HepG2 (cell line): ENCODE measurements around the gene EIF6. TPM values are rescaled to one million over a fixed set of nuclear protein-coding genes. Genes with fewer than 3 reads are reported as not detected.
A peak's percentile ranks its signal among the peaks of the same experiment; 100 is the strongest.

Experiments
- ATAC-seq: fragments of 200-7000 bp; cut with Tn5 transposase; 3 replicates; pipeline ENCODE4 v1.9.1; 2020; ENCODE audit warnings: mild to moderate bottlenecking, moderate library complexity
- BruUV-seq: library from RNA; stranded (reverse); fragments of 400-500 nt; replicated peaks from 2 replicates; lab custom pipeline; 2021; lab: Mats Ljungman, UMichigan
- CTCF ChIA-PET: fragments of 300-600 bp; formaldehyde crosslinking; extraction: SDS; loops from one replicate; lab custom pipeline; 2021; ENCODE audit warnings: low total read pairs, inconsistent platforms, low intra/inter-chr PET ratio; lab: Yijun Ruan, JAX
- POLR2A ChIA-PET: fragments of 350-600 bp; sonication (Branson Sonifier 250); formaldehyde crosslinking; loops from one replicate; lab custom pipeline; 2020; ENCODE audit warnings: antibody characterized with exemption, inconsistent platforms; lab: Yijun Ruan, JAX
- DNase-seq: peaks from one replicate; pipeline ENCODE4 v3.0.0-alpha.2; 2015; ENCODE audit warnings: low spot score
- FAIRE-seq: peaks from 3 replicates; lab custom pipeline; 2011; peaks lifted over from hg19 to GRCh38; lab: Jason Lieb, UNC
- H2AFZ ChIP-seq: one replicate; pipeline ENCODE4 v1.6.1; 2011; ENCODE audit warnings: low read length, inconsistent platforms
- H3K27ac ChIP-seq: fragments of 300-600 bp; 3 replicates; pipeline ENCODE4 v1.8.0; 2011; ENCODE audit warnings: mixed run types, mild to moderate bottlenecking, mixed read lengths, low read length, inconsistent platforms; ENCODE audit not compliant: insufficient read depth; ENCODE audit errors: extremely low read length
- H3K27me3 ChIP-seq, 2 experiments: fragments of 200-600 bp in 1 of 2; 2 replicates in 1 of 2; 3 replicates in 1 of 2; pipeline versions ENCODE4 v1.6.0 to v1.8.0; 2011; ENCODE audit warnings: low read length in 2 of 2, mild to moderate bottlenecking in 2 of 2, moderate library complexity in 2 of 2, inconsistent platforms in 1 of 2; ENCODE audit not compliant: insufficient read depth in 2 of 2, control insufficient read depth in 1 of 2
- H3K36me3 ChIP-seq, 2 experiments: fragments of 200-600 bp in 1 of 2; replicated peaks in 1 of 2; 2 replicates in 1 of 2; 3 replicates in 1 of 2; pipeline versions ENCODE4 v1.5.1 to v1.8.0; 2011; ENCODE audit warnings: low read length in 2 of 2, inconsistent platforms in 1 of 2; ENCODE audit not compliant: insufficient read depth in 2 of 2, control insufficient read depth in 1 of 2
- H3K4me1 ChIP-seq: 2 replicates; pipeline ENCODE4 v1.5.1; 2012; ENCODE audit warnings: low read length, inconsistent platforms; ENCODE audit not compliant: insufficient read depth
- H3K4me2 ChIP-seq: 2 replicates; pipeline ENCODE4 v1.6.0; 2011; ENCODE audit warnings: low read depth, low read length, inconsistent platforms
- H3K4me3 ChIP-seq, 3 experiments: fragments of 200-600 bp in 1 of 3; sonication (generic), shearing (Covaris generic) in 1 of 3; replicated peaks in 1 of 3; 2 replicates each; pipeline ENCODE4 v1.5.1; 2011 to 2016; ENCODE audit warnings: low read length in 3 of 3, inconsistent platforms in 2 of 3, low read depth in 2 of 3, mild to moderate bottlenecking in 2 of 3, control low read depth in 1 of 3, mixed read lengths in 1 of 3; ENCODE audit not compliant: insufficient read depth in 1 of 3
- H3K79me2 ChIP-seq: one replicate; pipeline ENCODE4 v1.6.1; 2011; ENCODE audit warnings: low read length, inconsistent platforms; ENCODE audit not compliant: insufficient read depth
- H3K9ac ChIP-seq: 2 replicates; pipeline ENCODE4 v1.6.0; 2011; ENCODE audit warnings: mild to moderate bottlenecking, low read depth, low read length, inconsistent platforms; ENCODE audit not compliant: insufficient read depth
- H3K9me3 ChIP-seq: 2 replicates; pipeline ENCODE4 v1.5.1; 2012; ENCODE audit warnings: mild to moderate bottlenecking, low read length
- H4K20me1 ChIP-seq: 2 replicates; pipeline ENCODE4 v1.6.0; 2011; ENCODE audit warnings: inconsistent platforms, mild to moderate bottlenecking, low read length, moderate library complexity; ENCODE audit not compliant: insufficient read depth
- DDIT3 ChIP-seq: sonication (generic); formaldehyde crosslinking; IDR thresholded peaks from 2 replicates; pipeline ENCODE4 v1.4.0; 2020; ENCODE audit warnings: mild to moderate bottlenecking, missing genetic modification reagents
- ISL2 ChIP-seq: sonication (generic); formaldehyde crosslinking; IDR thresholded peaks from 2 replicates; pipeline ENCODE4 v1.5.0; 2020; ENCODE audit warnings: missing genetic modification reagents
- RXRB ChIP-seq: IDR thresholded peaks from 2 replicates; pipeline ENCODE4 v1.6.1; 2016; ENCODE audit warnings: borderline replicate concordance, missing genetic modification reagents, missing compliant biosample characterization
- YY1 ChIP-seq: IDR thresholded peaks from 2 replicates; pipeline ENCODE4 v1.6.1; 2011; ENCODE audit warnings: low read length, low read depth, moderate library complexity, mild to moderate bottlenecking; ENCODE audit not compliant: insufficient read depth, insufficient replicate concordance
- ZBTB14 ChIP-seq: sonication (generic); formaldehyde crosslinking; IDR thresholded peaks from 2 replicates; pipeline ENCODE4 v1.4.0; 2020; ENCODE audit warnings: missing genetic modification reagents
- ZBTB25 ChIP-seq: IDR thresholded peaks from 2 replicates; pipeline ENCODE4 v1.6.1; 2018; ENCODE audit warnings: missing genetic modification reagents
- ZFP91 ChIP-seq: sonication (generic); formaldehyde crosslinking; IDR thresholded peaks from 2 replicates; pipeline ENCODE4 v1.9.0; 2022; ENCODE audit warnings: missing genetic modification reagents, mild to moderate bottlenecking, borderline replicate concordance
- ZNF225 ChIP-seq: sonication (generic); formaldehyde crosslinking; IDR thresholded peaks from 2 replicates; pipeline ENCODE4 v1.4.0; 2020; ENCODE audit warnings: mild to moderate bottlenecking, missing genetic modification reagents
- ZNF350 ChIP-seq: sonication (generic); formaldehyde crosslinking; IDR thresholded peaks from 2 replicates; pipeline ENCODE4 v1.4.0; 2020; ENCODE audit warnings: mild to moderate bottlenecking, low read depth, missing genetic modification reagents, borderline replicate concordance
- ZNF746 ChIP-seq: sonication (generic); formaldehyde crosslinking; IDR thresholded peaks from 2 replicates; pipeline ENCODE4 v1.8.0; 2022; ENCODE audit warnings: mild to moderate bottlenecking, missing genetic modification reagents
- WGBS: methylation state at CpG from one replicate; pipeline ENCODE4 v1.1.6; 2017; ENCODE audit warnings: low lambda C conversion rate; 5-methylcytosine and 5-hydroxymethylcytosine counted together
- in situ Hi-C: cut with HindIII; loops from 2 replicates; pipeline ENCODE4 v1.10.0; 2017; ENCODE audit warnings: low pct_unique_long_range_greater_than_20kb; ENCODE audit not compliant: extremely low pct_ligation_motif_present
- intact Hi-C: fragments of 100-400 bp; cut with micrococcal nuclease; formaldehyde crosslinking; loops from one replicate; pipeline ENCODE4 v1.10.0; 2022; ENCODE audit not compliant: unreplicated experiment
- polyA plus RNA-seq, 8 experiments: library from polyadenylated mRNA; depleted of rRNA in 3 of 8; stranded (reverse) in 7 of 8; unstranded in 1 of 8; fragments of >200 nt; fragmentation: Illumina TruSeq in 4 of 8; extraction: Trizol in 4 of 8; gene quantifications; 2 replicates each; pipeline versions ENCODE4 v1.2.1 to v1.2.3, GENCODE V29; 2011 to 2016; ENCODE audit warnings: low read depth in 4 of 8, missing spikeins in 1 of 8, mixed read lengths in 1 of 8; ENCODE audit not compliant: insufficient read depth in 1 of 8
- total RNA-seq, 5 experiments: library from RNA; depleted of rRNA; stranded (reverse); fragments of >200 nt; fragmentation: Illumina TruSeq; extraction: Trizol; gene quantifications; 2 replicates each; pipeline ENCODE4 v1.2.3, GENCODE V29; 2016; ENCODE audit warnings: low read depth in 1 of 5
- TF ChIP-seq, protein P1 (sequence below): sonication (generic); IDR thresholded peaks from 2 replicates; pipeline ENCODE4 v1.6.1; 2016; ENCODE audit warnings: low read depth, borderline replicate concordance
- TF ChIP-seq, protein P2 (sequence below): sonication (generic); formaldehyde crosslinking; IDR thresholded peaks from 2 replicates; pipeline ENCODE4 v1.8.0; 2022; ENCODE audit warnings: missing genetic modification reagents, mild to moderate bottlenecking, borderline replicate concordance
- TF ChIP-seq, protein P3 (sequence below): sonication (generic); formaldehyde crosslinking; IDR thresholded peaks from 2 replicates; pipeline ENCODE4 v1.8.1; 2023; ENCODE audit warnings: mild to moderate bottlenecking, missing genetic modification reagents

EIF6 gene
- total and polyA plus RNA-seq, 2 of the 13 experiments (the other 11 are each of a cell fraction or from before 2014, with no cell fraction given), result 462 to 466 TPM

DNA sequence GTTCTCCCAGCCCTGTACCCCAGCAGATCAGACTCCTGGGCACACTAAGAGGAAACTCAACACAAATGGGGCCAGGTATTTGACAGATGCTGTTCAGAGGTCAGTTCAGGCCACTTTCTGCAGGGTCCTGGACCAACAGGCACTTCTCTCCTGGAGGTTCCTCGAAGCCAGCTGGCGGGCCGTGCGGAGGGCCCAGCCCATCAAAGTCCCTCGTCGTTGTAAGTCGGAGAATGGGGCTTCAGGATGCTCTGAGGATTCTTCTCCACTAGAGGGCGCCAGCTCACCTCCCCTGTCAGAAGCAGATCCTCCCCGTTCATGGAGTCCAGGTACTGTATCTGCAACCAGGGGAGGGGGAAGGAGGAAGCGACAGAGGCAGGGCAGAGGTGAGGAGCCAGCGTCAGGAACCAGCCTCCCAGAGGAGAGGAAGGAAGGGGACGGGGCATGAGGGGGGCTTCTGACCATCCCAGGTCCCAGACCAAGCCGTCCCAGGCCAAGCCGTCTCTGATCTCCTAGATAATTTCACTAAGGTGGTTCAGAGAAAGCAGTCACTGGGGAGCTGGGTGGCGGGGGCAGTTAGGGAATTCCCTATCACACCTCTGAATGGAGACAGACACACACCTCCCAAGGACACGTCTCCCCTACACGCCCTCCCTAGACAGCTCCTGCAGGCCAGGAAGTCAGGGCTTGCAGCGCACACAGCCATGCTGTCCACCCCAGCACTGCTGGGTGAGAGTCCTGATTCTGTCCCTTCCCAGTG, 19.3 kb upstream of the EIF6 start:
- BruUV-seq, result no TSS peak
- H3K36me3 ChIP-seq, result peaks cover 12 to 31% of the 10 kb centered on the region in 2 experiments; a peak in 4 of 5 replicates
- no peaks in the 10 kb centered on the region for H4K20me1 ChIP-seq
- H3K27ac ChIP-seq, result peak overlapping the region; percentile 49
- H3K27me3 ChIP-seq, result no peaks in the 10 kb centered on the region
- H3K4me2 ChIP-seq, result no peak overlapping the region
- 42% methylated on average over 18 of the region's 18 CpGs for WGBS
- H3K9ac ChIP-seq, result no peak overlapping the region
- H3K79me2 ChIP-seq, result no peaks in the 10 kb centered on the region
- no peaks in the 10 kb centered on the region for H3K9me3 ChIP-seq
- DNase-seq, result peak; percentile 91
- CTCF ChIA-PET, result interaction anchor here (1.2 to 6.9 kb wide), 5 partner anchors 18 to 143 kb away, joined by 3 to 204 read pairs (median 24); partner anchors contain the start of gene GDF5
- H3K4me3 ChIP-seq, result no peak overlapping the region
- H3K4me1 ChIP-seq, result peaks cover 49% of the 10 kb centered on the region
- peak; percentile 74 for ATAC-seq
- H2AFZ ChIP-seq, result no peak overlapping the region
- POLR2A ChIA-PET, result interaction anchor here (1.0 to 6.5 kb wide), 10 partner anchors 13 to 151 kb away, joined by 3 to 78 read pairs (median 16); partner anchors contain the start of genes CEP250 and EIF6
- peak; percentile 92 for FAIRE-seq
- intact Hi-C loops (loop anchor here (1.0 to 2.0 kb wide), 3 partner anchors 25 to 143 kb away; partner anchors contain the start of gene GDF5), in situ Hi-C loops (loop anchor here (5.0 kb wide), 1 partner anchor 143 kb away; no protein-coding TSS in a partner anchor)
- TF ChIP-seq RXRB (CRISPR knock-in tag), result peak; percentile 80; the same call in 1 of the 2 replicates
- TF ChIP-seq ZNF225, result 0 out of 2 replicates have a peak, but pooled peaks have one; percentile 36
- no peak for TF ChIP-seq ZNF746 (CRISPR knock-in tag)
- TF ChIP-seq, protein P1, sequence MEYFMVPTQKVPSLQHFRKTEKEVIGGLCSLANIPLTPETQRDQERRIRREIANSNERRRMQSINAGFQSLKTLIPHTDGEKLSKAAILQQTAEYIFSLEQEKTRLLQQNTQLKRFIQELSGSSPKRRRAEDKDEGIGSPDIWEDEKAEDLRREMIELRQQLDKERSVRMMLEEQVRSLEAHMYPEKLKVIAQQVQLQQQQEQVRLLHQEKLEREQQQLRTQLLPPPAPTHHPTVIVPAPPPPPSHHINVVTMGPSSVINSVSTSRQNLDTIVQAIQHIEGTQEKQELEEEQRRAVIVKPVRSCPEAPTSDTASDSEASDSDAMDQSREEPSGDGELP, result 0 out of 2 replicates have a peak, but pooled peaks have one; percentile 20
- peak; percentile 73 for TF ChIP-seq YY1
- TF ChIP-seq, protein P2, sequence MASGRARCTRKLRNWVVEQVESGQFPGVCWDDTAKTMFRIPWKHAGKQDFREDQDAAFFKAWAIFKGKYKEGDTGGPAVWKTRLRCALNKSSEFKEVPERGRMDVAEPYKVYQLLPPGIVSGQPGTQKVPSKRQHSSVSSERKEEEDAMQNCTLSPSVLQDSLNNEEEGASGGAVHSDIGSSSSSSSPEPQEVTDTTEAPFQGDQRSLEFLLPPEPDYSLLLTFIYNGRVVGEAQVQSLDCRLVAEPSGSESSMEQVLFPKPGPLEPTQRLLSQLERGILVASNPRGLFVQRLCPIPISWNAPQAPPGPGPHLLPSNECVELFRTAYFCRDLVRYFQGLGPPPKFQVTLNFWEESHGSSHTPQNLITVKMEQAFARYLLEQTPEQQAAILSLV (CRISPR knock-in tag), result no peak; the same call in 1 of the 2 replicates
- TF ChIP-seq, protein P3, sequence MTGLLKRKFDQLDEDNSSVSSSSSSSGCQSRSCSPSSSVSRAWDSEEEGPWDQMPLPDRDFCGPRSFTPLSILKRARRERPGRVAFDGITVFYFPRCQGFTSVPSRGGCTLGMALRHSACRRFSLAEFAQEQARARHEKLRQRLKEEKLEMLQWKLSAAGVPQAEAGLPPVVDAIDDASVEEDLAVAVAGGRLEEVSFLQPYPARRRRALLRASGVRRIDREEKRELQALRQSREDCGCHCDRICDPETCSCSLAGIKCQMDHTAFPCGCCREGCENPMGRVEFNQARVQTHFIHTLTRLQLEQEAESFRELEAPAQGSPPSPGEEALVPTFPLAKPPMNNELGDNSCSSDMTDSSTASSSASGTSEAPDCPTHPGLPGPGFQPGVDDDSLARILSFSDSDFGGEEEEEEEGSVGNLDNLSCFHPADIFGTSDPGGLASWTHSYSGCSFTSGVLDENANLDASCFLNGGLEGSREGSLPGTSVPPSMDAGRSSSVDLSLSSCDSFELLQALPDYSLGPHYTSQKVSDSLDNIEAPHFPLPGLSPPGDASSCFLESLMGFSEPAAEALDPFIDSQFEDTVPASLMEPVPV (CRISPR knock-in tag), result no peak
- peak; percentile 75 for TF ChIP-seq ZNF350 (CRISPR knock-in tag)
- TF ChIP-seq ZBTB25 (CRISPR knock-in tag), result no peak
- peak; percentile 72 for TF ChIP-seq ZFP91
- peak; percentile 59; the same call in 1 of the 2 replicates for TF ChIP-seq ISL2
- no peak for TF ChIP-seq DDIT3 (CRISPR knock-in tag)
- no peak for TF ChIP-seq ZBTB14 (CRISPR knock-in tag)
